ENCODE data around the gene TBC1D1. TPM values are rescaled to one million over a fixed set of nuclear protein-coding genes. Genes with fewer than 3 reads are reported as not detected.

The TBC1D1 gene
- total RNA-seq, 1 experiment from 2014 or later, result 89.0 TPM

GRCh38 chr4:37960098-37960497 lies 69.2 kb downstream of the TBC1D1 start, which contains the start of gene PTTG2:
Gene PTTG2, plus strand, starts transcription at chr4:37960398. Its CDS starts 37 bp downstream, at chr4:37960435.
- Histone ChIP-seq H3K27ac (ENCODE audit: low read length) (no peak within 1 kb of the TSS), H3K9ac (ENCODE audit: low read length) (no peak within 1 kb of the TSS), H4K20me1 (ENCODE audit: low read length) (no peaks in the 10 kb centered on the region), H3K79me2 (ENCODE audit: low read length) (no peaks in the 10 kb centered on the region), H3K4me3 (ENCODE audit: low read length) (no peak within 1 kb of the TSS), H3K36me3 (ENCODE audit: low read depth, low read length) (no peaks in the 10 kb centered on the region), H2AFZ (ENCODE audit: low read length) (no peak within 1 kb of the TSS), H3K4me1 (ENCODE audit: insufficient read depth, low read length) (no peaks in the 10 kb centered on the region), H3K9me3 (ENCODE audit: low read length) (no peaks in the 10 kb centered on the region), H3K9me2 (replicated peaks; ENCODE audit: low read length) (no peaks in the 10 kb centered on the region), H3K27me3 (ENCODE audit: low read length) (no peaks in the 10 kb centered on the region), H3K4me2 (ENCODE audit: low read length) (no peak within 1 kb of the TSS), H3F3A (ENCODE audit: low read length, unreplicated experiment) (no peaks in the 10 kb centered on the region)
- ATAC-seq (no peak), DNase-seq (no peak)
- ChIA-PET CTCF (no interaction called here), POLR2A (ENCODE audit: unreplicated experiment) (no interaction called here)
- intact Hi-C loops (cut with micrococcal nuclease), result no loop called here
- BruUV-seq (replicated peaks), result no TSS peak
- no peak for TF ChIP-seq CTCF (conservative IDR thresholded peaks at IDR 0.05; ENCODE audit: low read depth, low read length)
- TF ChIP-seq EZH2phosphoT487 (IDR thresholded peaks at IDR 0.05; ENCODE audit: borderline replicate concordance, low read length), result no peak
- TF ChIP-seq EZH2 (IDR thresholded peaks at IDR 0.05; ENCODE audit: low read length, unreplicated experiment), result no peak

GRCh38 chr4:37960679-37961450 lies 70.0 kb downstream of the TBC1D1 start:
- ChIA-PET POLR2A (ENCODE audit: unreplicated experiment) (no interaction called here), CTCF (no interaction called here)
- ATAC-seq, result no peak
- Histone ChIP-seq H3K9me2 (replicated peaks; ENCODE audit: low read length) (no peaks in the 10 kb centered on the region), H3K36me3 (ENCODE audit: low read depth, low read length) (no peaks in the 10 kb centered on the region), H4K20me1 (ENCODE audit: low read length) (no peaks in the 10 kb centered on the region), H3K4me2 (ENCODE audit: low read length) (no peak overlapping the region), H3F3A (ENCODE audit: low read length, unreplicated experiment) (no peaks in the 10 kb centered on the region), H3K27me3 (ENCODE audit: low read length) (no peaks in the 10 kb centered on the region), H3K9ac (ENCODE audit: low read length) (no peak overlapping the region), H2AFZ (ENCODE audit: low read length) (no peak overlapping the region), H3K4me1 (ENCODE audit: insufficient read depth, low read length) (no peaks in the 10 kb centered on the region), H3K79me2 (ENCODE audit: low read length) (no peaks in the 10 kb centered on the region), H3K4me3 (ENCODE audit: low read length) (no peak overlapping the region), H3K27ac (ENCODE audit: low read length) (no peak overlapping the region), H3K9me3 (ENCODE audit: low read length) (no peaks in the 10 kb centered on the region)
- TF ChIP-seq EZH2phosphoT487 (IDR thresholded peaks at IDR 0.05; ENCODE audit: borderline replicate concordance, low read length), result no peak
- no peak for TF ChIP-seq EZH2 (IDR thresholded peaks at IDR 0.05; ENCODE audit: low read length, unreplicated experiment)
- TF ChIP-seq CTCF (conservative IDR thresholded peaks at IDR 0.05; ENCODE audit: low read depth, low read length), result no peak
- DNase-seq, result no peak
- BruUV-seq (replicated peaks), result no TSS peak
- intact Hi-C loops (cut with micrococcal nuclease), result no loop called here

GRCh38 chr4:37964734-37965457 lies 74.0 kb downstream of the TBC1D1 start:
- Histone ChIP-seq H3K79me2 (ENCODE audit: low read length) (no peaks in the 10 kb centered on the region), H3K36me3 (ENCODE audit: low read depth, low read length) (no peaks in the 10 kb centered on the region), H3K9me2 (replicated peaks; ENCODE audit: low read length) (no peaks in the 10 kb centered on the region), H3K4me1 (ENCODE audit: insufficient read depth, low read length) (0 out of 2 replicates have a peak, but pooled peaks cover 4% of the 10 kb centered on the region), H3K9me3 (ENCODE audit: low read length) (no peaks in the 10 kb centered on the region), H3F3A (ENCODE audit: low read length, unreplicated experiment) (no peaks in the 10 kb centered on the region), H2AFZ (ENCODE audit: low read length) (no peak overlapping the region), H3K9ac (ENCODE audit: low read length) (no peak overlapping the region), H3K4me3 (ENCODE audit: low read length) (no peak overlapping the region), H3K27me3 (ENCODE audit: low read length) (no peaks in the 10 kb centered on the region), H3K27ac (ENCODE audit: low read length) (no peak overlapping the region), H4K20me1 (ENCODE audit: low read length) (no peaks in the 10 kb centered on the region), H3K4me2 (ENCODE audit: low read length) (no peak overlapping the region)
- intact Hi-C loops (cut with micrococcal nuclease), result no loop called here
- CTCF ChIA-PET, result no interaction called here
- ATAC-seq (no peak), DNase-seq (no peak)
- no TSS peak for BruUV-seq (replicated peaks)
- TF ChIP-seq EZH2 (IDR thresholded peaks at IDR 0.05; ENCODE audit: low read length, unreplicated experiment), result no peak
- TF ChIP-seq CTCF (conservative IDR thresholded peaks at IDR 0.05; ENCODE audit: low read depth, low read length), result no peak
- POLR2A ChIA-PET (ENCODE audit: unreplicated experiment), result no interaction called here

Measured in PC-3 (cell line).